ENCODE data around the gene MCOLN2. TPM values are rescaled to one million over a fixed set of nuclear protein-coding genes. Genes with fewer than 3 reads are reported as not detected.

Gene MCOLN2
- not detected for total RNA-seq

DNA sequence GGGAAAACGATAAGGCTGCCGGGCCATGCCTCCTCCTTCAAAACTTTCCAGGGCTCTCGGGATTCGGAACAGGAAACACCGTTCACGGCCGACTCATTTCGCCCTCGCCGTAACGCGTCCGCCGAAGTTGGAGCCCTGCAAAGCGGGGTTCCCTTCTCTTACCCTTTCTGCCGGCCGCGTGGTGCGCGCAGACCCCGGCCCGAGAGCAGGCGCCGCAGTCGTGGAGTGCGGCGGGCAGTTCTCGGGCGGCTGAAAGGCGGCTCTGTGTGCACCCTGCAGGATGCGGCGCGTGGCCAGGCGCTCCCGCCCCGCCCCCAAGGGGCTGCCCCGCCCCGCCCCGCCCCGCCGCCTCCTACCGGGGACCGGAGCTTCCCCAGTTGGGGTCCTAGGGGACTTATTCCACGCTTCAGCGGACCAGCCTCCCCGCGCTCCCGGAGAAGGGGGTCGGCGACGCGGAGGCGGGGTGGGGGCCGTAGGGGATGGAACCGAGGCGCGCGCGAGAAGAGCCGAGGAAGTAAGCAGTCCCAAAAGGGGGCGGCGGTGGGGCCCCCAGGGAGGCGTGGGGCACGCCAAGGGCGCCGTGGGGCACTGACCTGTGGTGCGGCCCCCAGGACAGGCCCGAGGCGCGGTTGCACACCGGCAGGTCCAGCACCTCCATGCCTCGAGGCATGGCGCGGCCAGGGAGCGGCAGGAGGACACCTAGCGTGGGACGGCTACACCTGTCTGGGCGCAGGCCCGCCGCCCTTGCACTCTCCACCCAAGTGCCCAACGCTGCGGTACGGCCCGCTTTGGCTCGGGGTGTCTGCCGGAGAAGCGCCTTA lies at the start of gene MCOLN2:
Gene MCOLN2 (minus strand): TSS at position 268 of the 821 bp plus-strand sequence. CDS start 241 bp downstream, at position 27.

DNA sequence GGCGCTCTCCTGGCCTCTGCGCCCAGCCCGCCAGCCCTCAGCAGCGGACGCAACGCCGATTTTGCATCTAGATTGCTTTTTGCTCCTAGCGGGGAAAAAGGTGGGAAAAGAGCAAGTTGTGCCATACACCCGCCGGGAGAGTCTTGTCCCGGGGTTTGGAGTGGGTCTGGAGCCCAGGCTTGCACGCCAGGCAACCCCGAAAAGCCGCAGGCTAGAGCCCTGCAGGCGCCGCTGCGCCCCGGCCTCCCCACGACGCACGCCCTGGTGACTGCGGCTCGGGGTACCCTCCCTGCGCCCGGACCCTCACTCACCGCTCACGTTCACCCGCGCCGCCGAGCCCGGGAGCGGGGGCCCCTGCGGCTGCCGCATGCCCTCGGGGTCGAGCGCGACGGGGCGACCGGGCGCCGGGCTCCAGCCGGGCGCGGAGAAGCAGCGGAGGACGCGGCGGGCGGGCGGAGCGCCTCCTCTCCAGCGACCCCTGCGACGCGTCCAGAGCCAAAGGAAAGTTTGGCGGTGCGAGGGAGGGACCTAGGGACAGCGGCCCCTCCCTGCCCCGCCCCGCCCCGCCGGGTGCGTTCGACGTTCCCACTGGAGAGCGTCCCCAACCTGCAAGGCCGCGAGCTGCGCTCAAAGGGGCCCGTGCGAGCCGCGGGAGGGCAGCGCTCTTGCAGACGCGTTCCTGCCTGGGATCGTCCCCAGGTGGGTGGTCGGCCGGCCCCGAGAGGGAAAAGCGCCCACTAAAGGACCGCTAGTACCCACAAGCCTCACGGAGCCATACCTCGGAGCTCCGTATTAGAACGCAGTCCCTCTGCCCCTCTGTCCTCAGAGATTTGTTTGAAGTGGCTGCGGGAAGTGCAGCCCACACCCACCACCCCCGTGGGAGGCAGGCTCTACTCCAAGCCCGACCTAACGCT lies 104.0 kb downstream of the MCOLN2 start, which contains the start of gene LPAR3:
Gene LPAR3 (minus strand): TSS at position 502 of the 914 bp plus-strand sequence. CDS start 27,086 bp downstream, outside the sequence.

Other genes with a start within 250 kb of the MCOLN2 start
- 0.46 TPM for gene LPAR3, start 103.9 kb downstream of the MCOLN2 start, total RNA-seq
- 0.23 TPM for gene MCOLN3, start 51.4 kb upstream of the MCOLN2 start, total RNA-seq
- 4.4 TPM for gene SYDE2, start 203.9 kb upstream of the MCOLN2 start, total RNA-seq